Tibial nerve (tissue), 4 donors: ENCODE results near the gene GIMAP8. TPM values are rescaled to one million over a fixed set of nuclear protein-coding genes. Genes with fewer than 3 reads are reported as not detected.

Experiments used
- DNase-seq, 2 donors: peaks; one replicate each; pipeline ENCODE4 v3.0.0-alpha.2; 2019; ENCODE audit warnings: low spot score in 2 of 2
- H3K27ac ChIP-seq, 4 donors: fragments of 200-600 bp; sonication (generic) in 3 of 4; one replicate each; pipeline ENCODE4 v1.5.1; 2017 to 2019; ENCODE audit warnings: mild to moderate bottlenecking in 1 of 4
- H3K27me3 ChIP-seq, 2 donors: fragments of 200-600 bp; sonication (generic) in 1 of 2; one replicate each; pipeline versions ENCODE4 v1.5.1 to v1.6.0; 2017 to 2019
- H3K36me3 ChIP-seq, 3 donors: fragments of 200-600 bp; sonication (generic); one replicate each; pipeline ENCODE4 v1.5.1; 2018 to 2019
- H3K4me1 ChIP-seq, 4 donors: fragments of 200-600 bp; sonication (generic) in 3 of 4; one replicate each; pipeline ENCODE4 v1.5.1; 2017 to 2019
- H3K4me3 ChIP-seq, 4 donors: fragments of 200-600 bp; sonication (generic) in 3 of 4; one replicate each; pipeline ENCODE4 v1.5.1; 2017 to 2019; ENCODE audit warnings: mild to moderate bottlenecking in 1 of 4, moderate library complexity in 1 of 4
- H3K9me3 ChIP-seq, 4 donors: fragments of 200-600 bp; sonication (generic) in 3 of 4; one replicate each; pipeline ENCODE4 v1.5.1; 2017 to 2019
- CTCF ChIP-seq, 5 experiments: fragments of 200-600 bp in 3 of 5; fragments of 450-650 bp in 2 of 5; sonication (generic) in 3 of 5; IDR thresholded peaks; one replicate each; pipeline ENCODE4 v1.5.1; 2016 to 2019; ENCODE audit warnings: antibody characterized with exemption in 5 of 5, mild to moderate bottlenecking in 3 of 5, moderate library complexity in 2 of 5
- EP300 ChIP-seq, 2 donors: sonication (generic); formaldehyde crosslinking; IDR thresholded peaks; one replicate each; pipeline ENCODE4 v1.6.1; 2017; ENCODE audit warnings: antibody characterized with exemption in 2 of 2, mild to moderate bottlenecking in 1 of 2
- POLR2A ChIP-seq, 2 donors: fragments of 450-650 bp; IDR thresholded peaks; one replicate each; pipeline ENCODE4 v1.6.1; 2017; ENCODE audit warnings: antibody characterized with exemption in 2 of 2, mild to moderate bottlenecking in 2 of 2, moderate library complexity in 2 of 2
- WGBS, 2 donors: methylation state at CpG; one replicate each; pipeline ENCODE4 v1.1.5; 2018; 5-methylcytosine and 5-hydroxymethylcytosine counted together
- total RNA-seq, 4 donors: library from RNA; depleted of rRNA; stranded (reverse); fragments of >200 nt; gene quantifications; one replicate each; pipeline ENCODE4 v1.1.0, GENCODE V29; 2016

The GIMAP8 gene
- total RNA-seq, 4 donors from 2014 or later = 6.3 to 15.9 (median 10.4) TPM

GRCh38 chr7:150444674-150445365 is 5.6 kb upstream of the GIMAP8 start:
- no peak for TF ChIP-seq CTCF (IDR thresholded peaks at IDR 0.05)
- H3K4me3 ChIP-seq = no peak overlapping the region
- H3K4me1 ChIP-seq = peaks cover 0 to 12% (median 10%) of the 10 kb centered on the region in 4 donors
- H3K27me3 ChIP-seq = no peaks in the 10 kb centered on the region
- peaks cover 0 to 23% (median 3%) of the 10 kb centered on the region in 4 donors for H3K9me3 ChIP-seq
- WGBS, 2 donors = 65 to 69% methylated on average over 6 to 7 of the region's 7 CpGs
- no peaks in the 10 kb centered on the region for H3K36me3 ChIP-seq
- DNase-seq = no peak
- no peak overlapping the region for H3K27ac ChIP-seq

DNA sequence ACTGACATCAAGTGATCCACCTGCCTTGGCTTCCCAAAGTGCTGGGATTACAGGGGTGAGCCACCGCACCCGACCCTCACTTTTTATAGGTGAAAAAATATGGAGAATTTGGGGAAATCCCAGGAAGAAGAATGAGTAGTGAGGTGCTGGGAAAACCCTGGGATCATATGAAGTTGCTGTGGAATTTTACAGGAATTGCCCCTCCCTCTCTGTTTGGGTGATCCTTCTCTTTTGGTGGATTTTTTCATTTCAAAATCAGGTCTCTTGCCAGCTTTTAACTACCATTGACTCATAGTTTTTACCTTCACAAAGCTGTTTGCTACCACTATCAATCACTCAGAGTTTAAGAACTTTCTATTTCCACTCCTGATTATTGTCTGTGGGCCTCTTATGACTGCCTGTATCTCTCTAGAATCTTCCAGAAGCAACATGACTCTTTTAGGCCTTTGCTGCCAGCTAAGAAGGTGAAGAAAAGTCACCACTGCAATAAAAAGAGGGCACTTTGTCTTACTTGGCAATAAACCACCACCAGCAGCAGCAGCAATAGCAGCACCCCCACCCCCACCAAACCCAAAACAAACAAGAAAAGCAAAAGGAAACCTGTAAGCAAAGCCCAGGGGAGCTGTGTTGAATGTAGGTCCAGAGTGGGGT is 4.0 kb upstream of the GIMAP8 start:
- 93 to 98% methylated on average over 2 of the region's 2 CpGs for WGBS, 2 donors
- DNase-seq = no peak
- H3K4me3 ChIP-seq = no peak overlapping the region
- peaks cover 0 to 12% (median 10%) of the 10 kb centered on the region in 4 donors for H3K4me1 ChIP-seq
- no peaks in the 10 kb centered on the region for H3K36me3 ChIP-seq
- H3K9me3 ChIP-seq = peaks cover 0 to 20% (median 3%) of the 10 kb centered on the region in 4 donors
- no peak overlapping the region for H3K27ac ChIP-seq
- H3K27me3 ChIP-seq = no peaks in the 10 kb centered on the region
- no peak for TF ChIP-seq CTCF (IDR thresholded peaks at IDR 0.05)
- no peak for TF ChIP-seq POLR2A (IDR thresholded peaks at IDR 0.05)
- no peak for TF ChIP-seq EP300 (IDR thresholded peaks at IDR 0.05)

DNA sequence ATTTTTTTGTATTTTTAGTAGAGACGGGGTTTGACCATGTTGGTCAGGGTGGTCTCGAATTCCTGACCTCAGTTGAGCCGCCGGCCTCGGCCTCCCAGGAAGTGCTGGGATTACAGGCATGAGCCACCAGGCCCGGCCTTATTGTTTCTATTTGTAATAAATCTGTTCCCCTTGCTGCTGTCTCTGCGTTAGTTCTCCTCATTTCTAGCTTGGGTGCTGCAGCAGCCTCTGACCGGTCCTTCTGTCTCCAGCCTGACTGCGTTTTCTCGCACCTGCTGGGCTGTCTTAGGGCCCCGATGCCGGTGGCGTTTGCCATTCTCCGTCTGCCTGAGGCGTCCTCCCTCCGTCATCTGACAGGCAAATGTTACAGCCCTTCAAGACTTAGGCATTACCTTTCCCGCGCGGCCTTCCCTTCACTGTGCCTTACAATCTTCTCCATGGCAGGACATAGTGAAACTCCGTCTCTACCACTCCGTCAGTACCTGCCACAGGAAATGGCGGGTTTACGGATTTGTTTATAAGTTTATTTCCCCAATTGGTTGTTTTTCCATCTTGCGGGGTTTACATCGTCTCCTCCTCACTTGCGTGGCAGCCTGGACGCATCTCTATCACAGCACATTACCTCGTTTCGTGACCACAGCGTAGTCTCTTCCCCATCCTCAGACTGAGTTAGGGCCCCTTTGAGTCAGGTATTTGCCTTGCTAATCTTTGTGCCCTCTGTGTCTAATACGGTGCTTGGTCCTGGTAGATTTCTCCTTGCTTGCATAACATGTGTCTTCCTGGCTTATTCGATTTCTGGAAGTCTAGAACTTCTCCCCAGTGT is 2.3 kb upstream of the GIMAP8 start:
- Histone ChIP-seq H3K36me3 (no peaks in the 10 kb centered on the region), H3K27ac (no peak overlapping the region), H3K27me3 (peaks cover 0 to 4% of the 10 kb centered on the region in 2 donors), H3K4me1 (peaks cover 0 to 12% (median 10%) of the 10 kb centered on the region in 4 donors), H3K4me3 (no peak overlapping the region), H3K9me3 (peaks cover 0 to 2% (median 0%) of the 10 kb centered on the region in 4 donors)
- no peak for TF ChIP-seq CTCF (IDR thresholded peaks at IDR 0.05)
- no peak for DNase-seq
- WGBS, 2 donors = 75 to 78% methylated on average over 32 of the region's 32 CpGs

GRCh38 chr7:150448789-150449147 is 1.7 kb upstream of the GIMAP8 start:
- Histone ChIP-seq H3K27me3 (peaks cover 0 to 4% of the 10 kb centered on the region in 2 donors), H3K36me3 (no peaks in the 10 kb centered on the region), H3K27ac (peak overlapping the region in 1 of 4 donors; percentile 35), H3K4me1 (peaks cover 0 to 12% (median 10%) of the 10 kb centered on the region in 4 donors), H3K4me3 (no peak overlapping the region), H3K9me3 (no peaks in the 10 kb centered on the region)
- peak; percentile 21 to 46 for DNase-seq
- 0% methylated on average over 6 of the region's 6 CpGs for WGBS, 2 donors
- TF ChIP-seq CTCF (IDR thresholded peaks at IDR 0.05) (peak; percentile 76 to 85 (median 77)), EP300 (IDR thresholded peaks at IDR 0.05) (peak in 1 of 2 donors; percentile 50), POLR2A (IDR thresholded peaks at IDR 0.05) (no peak)
